ENCODE data around the gene TREML4. TPM values are rescaled to one million over a fixed set of nuclear protein-coding genes. Genes with fewer than 3 reads are reported as not detected.
"Not testable (repeated sequence)": the region's sequence is repeated elsewhere in the genome, so short reads cannot be mapped to it uniquely, and the experiment has no call there.

Gene TREML4, protein sequence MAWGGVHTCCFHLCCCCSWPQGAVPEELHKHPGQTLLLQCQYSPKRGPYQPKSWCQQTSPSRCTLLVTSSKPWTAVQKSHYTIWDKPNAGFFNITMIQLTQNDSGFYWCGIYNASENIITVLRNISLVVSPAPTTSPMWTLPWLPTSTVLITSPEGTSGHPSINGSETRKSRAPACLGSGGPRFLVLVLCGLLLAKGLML
- not detected for polyA plus RNA-seq (ENCODE audit: insufficient read length in 4 of 4)

DNA sequence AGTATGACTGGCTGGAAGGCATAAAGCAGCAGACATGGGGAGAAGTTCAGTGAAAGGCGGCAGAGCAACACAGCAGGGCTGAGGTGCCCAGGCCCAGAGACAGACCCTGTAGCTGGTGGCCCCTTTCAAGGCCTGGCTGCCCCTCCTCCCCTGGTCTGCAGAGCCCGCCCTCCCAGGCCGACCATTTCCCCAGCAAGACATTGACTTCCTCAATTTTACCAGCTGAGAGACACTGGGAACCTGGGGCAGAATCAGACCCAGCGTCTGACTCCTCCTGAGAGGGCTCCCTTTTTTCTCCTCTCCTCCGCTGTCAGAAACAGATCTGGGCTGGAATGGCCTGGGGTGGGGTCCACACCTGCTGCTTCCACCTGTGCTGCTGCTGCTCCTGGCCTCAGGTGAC is at the start of gene TREML4:
TREML4 (plus strand) TSS at position 254 of the 400 bp plus-strand sequence; CDS start at position 333, 79 bp downstream.
- no peak for DNase-seq (ENCODE audit: low read depth in 4 of 4, low spot score in 3 of 4)

DNA sequence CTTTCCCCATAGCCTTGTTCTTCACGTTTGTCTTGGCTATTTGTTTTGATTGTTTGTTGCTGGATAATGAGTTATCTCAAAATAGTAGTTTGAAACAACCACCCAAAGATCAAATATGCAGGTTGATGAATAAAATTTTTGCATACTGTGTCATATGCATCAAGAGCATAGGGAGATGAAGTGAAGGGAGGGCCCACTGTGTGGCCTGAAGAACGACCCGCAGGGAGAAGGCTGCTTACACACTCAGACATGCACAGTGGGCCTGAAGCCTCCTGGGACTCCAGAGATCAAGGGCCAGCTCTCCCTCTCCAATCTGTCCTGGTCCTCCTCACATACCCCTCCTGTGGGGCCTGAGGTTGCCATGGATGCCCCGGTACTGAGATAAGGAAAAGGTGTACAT is 49.0 kb upstream of the TREML4 start:
- DNase-seq (ENCODE audit: low read depth in 4 of 4, low spot score in 3 of 4): no peak

DNA sequence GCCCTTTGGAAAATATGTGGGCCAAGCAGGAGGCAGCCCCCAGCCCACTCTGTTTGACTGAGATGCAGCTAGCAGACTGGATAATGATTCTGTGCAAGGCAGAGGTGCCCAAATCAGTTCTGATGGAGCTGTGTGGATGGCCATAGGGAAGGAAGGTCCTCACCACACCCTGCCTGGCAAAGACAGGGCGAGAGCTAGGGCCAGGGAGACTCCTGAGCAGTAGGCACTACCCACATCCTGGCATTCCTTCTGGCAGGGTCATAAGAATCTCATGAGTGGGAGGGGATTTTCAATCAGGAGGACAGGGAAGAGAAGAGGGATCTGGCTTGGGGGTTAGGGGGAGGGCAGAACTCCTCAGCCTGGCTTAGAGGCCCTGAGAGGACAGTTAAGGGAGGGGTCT is 46.6 kb upstream of the TREML4 start:
- DNase-seq (ENCODE audit: low read depth in 4 of 4, low spot score in 3 of 4): no peak

DNA sequence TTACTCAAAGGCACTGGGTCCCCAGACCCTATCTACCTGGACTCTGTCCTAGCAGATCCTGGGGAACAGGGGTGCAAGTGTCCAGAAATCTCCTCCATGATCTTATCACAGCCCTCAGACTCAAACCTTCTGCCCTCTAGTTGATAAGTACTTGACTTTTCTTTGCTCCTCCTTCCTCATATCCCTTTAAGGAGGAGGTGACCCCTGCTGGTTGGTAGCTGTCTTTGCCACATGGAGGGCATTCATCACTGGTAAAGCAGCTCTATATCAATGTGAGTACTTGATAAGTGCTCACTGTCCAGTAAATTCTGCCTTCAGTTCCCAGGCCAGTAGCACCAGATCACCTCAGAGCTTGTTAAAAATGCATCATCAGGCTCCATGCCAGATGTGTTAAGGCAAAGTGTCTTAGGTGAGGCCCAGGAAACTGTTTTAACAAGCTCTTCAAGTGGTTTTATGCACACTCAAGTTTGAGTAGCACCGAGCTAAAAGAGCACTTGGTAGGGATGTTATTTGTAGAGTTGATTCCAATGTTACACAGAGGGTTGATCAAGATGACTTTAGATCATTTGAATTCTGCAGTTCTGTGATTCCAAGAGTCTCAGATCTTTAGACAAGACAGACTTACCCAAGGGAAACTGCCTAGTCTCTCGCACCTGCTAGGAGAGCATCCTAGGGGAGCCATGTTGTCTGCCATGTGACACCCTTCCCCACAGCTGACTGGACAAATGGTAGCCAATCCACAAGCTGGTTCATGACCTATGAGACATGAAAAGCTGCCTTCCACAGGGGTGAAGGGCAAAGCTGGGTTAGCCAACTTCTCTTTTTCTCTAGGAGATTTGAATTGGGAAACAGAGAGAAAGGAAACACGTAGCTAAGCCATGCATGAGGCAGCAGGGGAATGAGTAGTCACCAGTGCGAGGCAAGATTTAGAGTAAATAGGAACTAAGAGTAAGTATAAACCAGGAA is 45.8 kb upstream of the TREML4 start:
- peak in 1 of 4 donors; percentile 16 for DNase-seq (ENCODE audit: low read depth in 4 of 4, low spot score in 3 of 4)

DNA sequence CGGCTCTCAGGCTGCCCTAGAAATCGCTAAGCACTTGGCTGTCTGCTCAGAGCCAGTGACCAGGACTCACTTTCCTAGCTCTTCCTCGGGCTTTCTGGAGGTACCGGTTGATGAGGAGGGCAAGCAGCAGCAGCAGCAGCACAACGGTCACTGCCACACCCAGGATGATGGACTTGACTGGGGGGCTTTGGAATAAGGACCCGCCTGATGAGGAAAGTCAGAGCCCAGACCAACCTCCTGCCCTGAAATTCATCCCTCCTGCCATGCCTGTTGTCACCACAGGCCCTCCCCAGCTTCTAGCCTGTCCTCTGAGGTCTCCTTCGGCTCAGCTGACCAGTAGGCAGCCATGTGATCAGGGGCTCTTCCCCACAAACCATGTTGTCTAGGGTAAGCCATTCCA is 43.4 kb upstream of the TREML4 start:
- DNase-seq (ENCODE audit: low read depth in 4 of 4, low spot score in 3 of 4): no peak

DNA sequence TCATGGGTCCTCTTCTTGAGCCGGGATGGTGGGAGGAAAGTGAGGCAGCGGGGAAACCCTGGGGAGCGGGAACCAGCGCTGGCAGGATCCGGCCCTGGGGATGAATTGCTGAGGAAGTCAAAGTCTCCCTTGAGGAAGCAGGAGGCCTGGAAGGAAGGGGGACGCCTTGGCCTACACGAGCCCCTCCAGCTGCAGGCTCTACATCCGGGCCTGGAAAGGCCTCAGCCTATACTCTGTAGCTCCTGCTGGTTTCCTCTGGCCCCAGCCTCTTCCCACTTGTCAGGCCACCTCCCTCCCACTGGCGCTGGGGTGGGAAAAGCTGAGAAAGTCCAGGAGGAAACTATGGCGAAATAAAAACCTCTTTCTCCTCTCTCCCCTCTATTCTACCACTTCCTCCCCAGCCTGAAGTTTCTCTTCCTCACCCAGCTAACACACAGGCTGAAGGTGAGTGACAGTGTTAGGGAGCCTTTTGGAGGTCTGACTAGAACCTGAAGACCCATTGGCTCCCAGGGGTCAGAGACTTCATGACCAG is 42.1 kb upstream of the TREML4 start:
- no peak for DNase-seq (ENCODE audit: low read depth in 4 of 4, low spot score in 3 of 4)

DNA sequence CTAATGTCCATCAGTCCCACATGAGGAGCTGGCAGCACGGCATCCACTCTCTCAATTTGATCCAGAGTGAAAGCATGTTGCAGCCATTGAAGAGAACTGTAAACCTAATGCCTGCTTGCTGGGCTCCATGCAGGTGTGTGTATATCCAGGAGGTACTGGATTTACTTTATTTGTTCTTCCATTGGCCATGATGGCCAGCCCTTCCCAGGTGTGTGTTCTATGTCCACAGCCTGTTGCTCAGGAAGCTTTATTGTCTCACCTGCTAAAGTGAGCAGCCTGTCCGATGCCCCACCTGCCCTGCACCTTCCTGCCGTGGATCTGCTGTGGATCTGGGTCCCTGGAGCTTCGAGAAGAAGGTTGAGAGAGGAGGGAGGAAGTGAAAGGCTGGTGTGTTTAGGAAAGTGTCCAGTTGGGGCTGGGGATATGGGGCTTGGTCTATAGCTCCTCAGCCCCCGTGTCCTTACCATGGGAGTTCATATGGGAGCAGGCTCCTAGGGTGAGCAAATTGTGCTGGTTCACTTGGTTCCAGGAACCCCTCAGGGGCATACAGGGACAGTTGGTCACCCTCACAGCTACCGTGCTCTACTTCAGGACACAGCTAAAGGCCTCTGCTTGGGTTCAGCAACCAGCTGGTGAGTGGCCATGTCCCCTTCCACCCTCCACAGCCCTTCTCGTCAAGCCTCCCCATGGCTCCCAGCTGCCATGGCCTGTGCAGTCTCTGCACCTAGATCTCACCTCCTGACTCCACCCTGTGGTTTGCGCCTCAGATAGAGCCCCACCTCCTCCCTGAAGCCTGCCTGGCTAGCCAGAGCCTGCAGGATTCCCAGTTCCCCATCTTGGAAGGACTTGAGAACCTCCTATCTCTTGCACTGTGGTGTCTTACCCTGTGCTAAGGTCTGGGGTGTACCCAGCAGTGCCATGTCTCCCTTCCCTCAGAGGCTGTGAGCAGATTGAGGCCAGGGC is 39.9 kb upstream of the TREML4 start:
- DNase-seq (ENCODE audit: low read depth in 4 of 4, low spot score in 3 of 4): no peak

DNA sequence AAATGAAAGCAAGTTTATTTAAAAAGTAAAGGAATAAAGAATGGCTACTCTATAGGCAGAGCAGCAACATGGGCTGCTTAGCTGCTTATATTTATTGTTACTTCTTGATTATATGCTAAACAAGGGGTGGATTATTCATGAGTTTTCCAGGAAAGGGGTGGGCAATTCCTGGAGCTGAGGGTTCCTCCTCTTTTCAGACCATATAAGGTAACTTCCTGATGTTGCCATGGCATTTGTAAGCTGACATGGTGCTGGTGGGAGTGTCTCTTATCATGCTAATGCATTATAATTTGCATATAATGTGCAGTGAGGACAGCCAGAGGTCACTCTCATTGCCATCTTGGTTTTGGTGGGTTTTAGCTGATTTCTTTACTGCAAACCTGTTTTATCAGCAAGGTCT is 39.1 kb upstream of the TREML4 start:
- DNase-seq (ENCODE audit: low read depth in 4 of 4, low spot score in 3 of 4): not testable (repeated sequence)

DNA sequence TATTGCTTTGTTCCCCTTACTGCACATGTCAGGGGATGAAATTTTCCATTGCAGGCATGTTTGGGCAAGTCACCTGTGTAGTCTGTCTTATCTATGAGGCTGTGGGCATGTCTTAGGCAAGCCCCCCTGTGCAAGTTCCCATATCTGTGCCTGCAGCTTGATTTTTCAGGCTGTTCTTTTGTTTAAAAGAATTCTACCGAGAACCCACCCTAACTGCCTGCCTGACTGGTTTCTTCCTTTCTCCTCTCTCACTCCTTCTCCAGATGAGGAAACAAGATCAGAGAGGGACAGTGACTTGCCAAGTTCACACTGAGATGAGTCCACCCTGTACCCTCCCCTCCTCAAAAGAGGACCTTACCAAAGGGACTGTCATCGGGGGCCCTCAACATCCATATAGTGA is 38.2 kb upstream of the TREML4 start:
- DNase-seq (ENCODE audit: low read depth in 4 of 4, low spot score in 3 of 4): no peak

DNA sequence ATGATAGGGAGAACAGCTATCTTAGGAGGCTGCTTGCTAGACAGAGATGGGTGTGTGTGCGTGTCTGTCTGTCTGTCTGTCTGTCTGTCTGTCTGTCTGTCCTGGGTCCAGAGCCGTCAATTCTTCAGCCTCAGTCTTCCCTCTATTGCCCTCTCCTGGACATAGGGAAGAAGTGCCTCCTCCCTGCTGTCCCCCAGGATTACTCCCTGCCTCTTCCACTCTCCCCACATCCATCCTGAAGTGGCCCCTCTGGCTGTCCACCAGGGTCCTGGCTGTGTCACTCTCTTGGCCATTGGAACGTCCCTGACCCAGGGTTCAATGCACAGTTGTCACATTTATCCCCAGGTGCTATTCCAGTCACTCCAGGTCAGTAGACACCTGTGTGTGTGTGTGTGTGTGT is 37.4 kb upstream of the TREML4 start:
- DNase-seq (ENCODE audit: low read depth in 4 of 4, low spot score in 3 of 4): no peak

DNA sequence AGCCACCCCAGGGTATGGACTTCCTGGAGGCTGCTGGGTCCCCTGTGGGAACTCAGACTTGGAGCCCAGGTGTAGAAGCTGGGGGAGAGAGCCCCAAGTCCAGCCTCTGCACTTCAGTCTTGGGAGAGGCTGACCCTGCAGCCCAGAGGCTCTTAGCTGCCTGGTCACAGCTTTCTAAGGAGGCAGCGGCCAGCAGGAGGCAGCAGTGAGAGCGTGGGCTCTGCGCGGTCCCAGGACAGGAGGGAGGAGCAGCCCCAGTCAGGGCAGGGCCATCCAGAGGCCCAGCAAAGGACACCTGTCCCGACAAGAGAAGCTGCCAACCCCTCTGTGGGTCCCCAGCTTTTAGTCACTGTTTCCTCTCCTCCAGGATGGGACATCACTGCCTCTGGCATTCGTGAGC is 36.6 kb upstream of the TREML4 start:
- DNase-seq (ENCODE audit: low read depth in 4 of 4, low spot score in 3 of 4): no peak

DNA sequence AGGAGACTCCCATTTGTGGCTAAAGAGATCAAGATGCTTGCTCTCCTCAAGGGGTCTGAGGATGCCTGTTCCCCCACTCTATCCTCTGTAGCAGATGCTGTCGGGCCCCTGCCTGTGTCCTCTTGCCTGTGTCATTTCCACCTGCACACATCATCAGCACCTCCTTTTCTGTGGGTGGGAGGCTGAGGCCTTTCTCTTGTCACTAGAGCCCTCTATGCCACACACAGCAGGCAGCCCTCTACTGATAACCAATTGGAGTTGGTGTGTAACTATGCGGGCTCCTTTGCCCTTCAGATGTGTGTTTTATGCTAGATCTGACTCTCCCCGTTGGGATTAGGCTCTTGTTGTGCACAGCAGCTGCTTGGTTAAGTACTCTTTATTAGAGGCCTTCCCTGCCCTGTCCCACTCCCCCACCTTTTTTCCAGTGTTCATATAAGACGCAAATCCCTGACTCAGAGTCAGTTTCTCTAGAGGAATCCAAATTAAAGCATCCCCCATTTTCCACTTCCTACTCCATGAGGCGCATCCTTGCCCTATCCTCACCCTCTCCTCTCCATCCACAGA is 34.9 kb upstream of the TREML4 start:
- DNase-seq (ENCODE audit: low read depth in 4 of 4, low spot score in 3 of 4): no peak

DNA sequence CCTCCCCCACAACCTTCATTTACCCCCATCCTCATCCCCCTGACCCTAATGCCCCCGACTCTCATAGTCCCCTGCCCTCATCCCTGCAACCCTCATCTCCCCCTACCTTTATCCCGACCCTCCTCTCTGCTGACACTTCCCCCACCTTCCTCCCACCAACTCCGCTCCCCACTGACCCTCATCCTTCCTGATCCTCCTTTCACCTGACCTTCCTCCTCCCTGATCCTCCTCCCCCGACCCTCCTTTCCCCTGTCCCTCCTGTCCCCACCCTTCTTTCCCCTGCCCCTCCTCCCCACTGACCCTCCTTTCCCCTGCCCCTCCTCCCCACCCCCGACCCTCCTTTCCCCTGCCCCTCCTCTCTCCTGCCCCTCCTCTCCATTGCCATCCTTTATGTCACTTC is 34.3 kb upstream of the TREML4 start:
- DNase-seq (ENCODE audit: low read depth in 4 of 4, low spot score in 3 of 4): no peak

DNA sequence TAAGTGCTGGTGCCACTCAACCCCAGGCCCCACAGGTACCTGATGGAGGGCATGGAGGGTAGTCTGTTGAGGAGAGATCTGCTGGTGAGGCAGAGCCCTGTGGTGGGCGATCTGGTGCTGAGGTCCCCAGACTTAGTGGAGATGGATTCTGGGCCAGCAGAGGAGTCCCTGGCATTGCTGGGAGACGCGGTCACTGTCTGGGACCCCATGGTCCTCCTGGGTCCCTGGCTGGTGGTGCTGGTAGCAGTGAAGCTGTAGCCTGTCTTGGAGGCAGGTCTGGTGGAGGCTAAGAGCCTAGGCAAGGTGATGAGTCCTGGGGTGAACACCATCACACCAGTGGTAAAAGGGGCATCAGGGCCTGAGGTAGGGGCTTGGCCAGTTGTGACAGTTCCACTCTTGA is 33.8 kb upstream of the TREML4 start:
- DNase-seq (ENCODE audit: low read depth in 4 of 4, low spot score in 3 of 4): no peak

DNA sequence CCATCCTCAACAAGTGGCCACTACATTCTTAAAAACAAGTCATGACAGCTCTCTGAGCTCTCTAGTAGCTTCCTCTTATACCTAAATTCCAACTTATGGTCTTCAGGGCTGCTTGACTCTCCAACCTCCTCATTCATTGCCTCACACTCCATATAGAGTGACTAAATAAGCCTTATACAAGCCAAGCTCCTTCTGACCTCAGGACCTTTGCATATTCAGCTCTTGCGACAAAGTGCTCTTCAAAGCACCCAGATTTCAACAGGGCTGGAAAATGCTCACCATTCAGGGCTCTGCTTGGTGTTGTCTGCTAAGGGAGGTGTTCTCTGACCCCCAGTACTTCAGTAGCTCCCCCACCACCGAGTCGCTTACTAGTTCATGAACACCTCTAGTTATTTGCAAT is 30.9 kb upstream of the TREML4 start:
- DNase-seq (ENCODE audit: low read depth in 4 of 4, low spot score in 3 of 4): no peak

DNA sequence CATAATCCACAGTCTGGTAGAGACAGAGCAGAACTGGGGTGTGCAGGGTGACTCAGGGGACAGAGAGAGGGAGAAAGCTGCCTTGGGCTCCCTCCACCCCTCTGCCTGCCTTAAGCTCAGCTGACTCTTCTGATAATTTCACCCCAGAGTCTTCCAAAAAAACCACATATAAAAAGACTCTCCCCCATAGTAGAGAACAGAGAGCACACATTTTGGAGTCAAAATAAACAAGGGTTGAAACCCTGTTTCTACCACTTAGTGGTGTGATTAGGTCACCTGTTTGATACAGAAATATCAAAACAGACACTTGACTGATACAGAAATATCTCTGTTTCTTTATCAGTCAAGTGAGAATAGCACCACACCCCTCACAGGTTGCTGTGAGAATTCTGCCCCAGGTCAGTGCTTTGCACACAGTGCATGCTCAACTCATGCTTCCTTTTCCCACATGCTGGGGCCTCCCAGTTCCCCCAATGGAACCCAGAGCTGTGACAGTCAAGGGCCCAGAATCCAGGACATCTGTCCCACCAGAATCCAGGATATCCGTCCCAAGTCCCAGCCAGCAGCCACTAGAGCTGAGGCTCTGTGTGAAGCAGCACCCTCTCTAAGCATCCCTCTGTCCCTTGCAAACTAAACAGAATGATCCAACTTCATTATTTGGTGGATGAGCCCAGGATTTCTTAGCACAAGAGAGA is 28.4 kb upstream of the TREML4 start:
- DNase-seq (ENCODE audit: low read depth in 4 of 4, low spot score in 3 of 4): no peak

DNA sequence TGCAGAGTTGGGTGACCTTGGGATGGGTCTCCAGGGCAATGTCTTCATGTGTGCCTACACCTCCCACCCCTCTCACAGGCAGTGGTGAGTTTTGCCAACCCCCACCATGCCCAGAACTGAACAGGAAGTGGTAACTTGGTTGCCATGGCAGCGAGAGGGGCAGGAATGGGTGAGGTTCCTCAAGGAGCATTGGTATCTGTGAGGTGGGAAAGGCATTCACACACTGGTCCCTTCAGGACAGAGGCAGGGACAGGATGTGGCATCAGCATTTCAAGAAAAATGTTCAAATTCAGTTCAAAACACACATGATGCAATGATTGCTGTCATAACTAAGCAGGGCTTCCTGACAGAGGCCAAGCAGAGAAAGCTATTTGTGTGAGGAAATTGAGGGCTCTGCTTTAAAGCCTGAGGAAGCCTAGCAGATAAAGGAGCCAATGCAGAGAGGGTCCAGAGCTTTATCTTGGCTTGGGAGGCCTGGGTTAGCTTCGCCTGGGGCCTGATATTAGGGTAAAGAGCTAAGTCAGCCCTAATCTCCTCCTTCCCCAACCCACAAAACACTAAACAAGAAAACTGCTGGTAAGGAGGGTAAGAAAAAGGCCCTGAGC is 27.8 kb upstream of the TREML4 start:
- DNase-seq (ENCODE audit: low read depth in 4 of 4, low spot score in 3 of 4): no peak

DNA sequence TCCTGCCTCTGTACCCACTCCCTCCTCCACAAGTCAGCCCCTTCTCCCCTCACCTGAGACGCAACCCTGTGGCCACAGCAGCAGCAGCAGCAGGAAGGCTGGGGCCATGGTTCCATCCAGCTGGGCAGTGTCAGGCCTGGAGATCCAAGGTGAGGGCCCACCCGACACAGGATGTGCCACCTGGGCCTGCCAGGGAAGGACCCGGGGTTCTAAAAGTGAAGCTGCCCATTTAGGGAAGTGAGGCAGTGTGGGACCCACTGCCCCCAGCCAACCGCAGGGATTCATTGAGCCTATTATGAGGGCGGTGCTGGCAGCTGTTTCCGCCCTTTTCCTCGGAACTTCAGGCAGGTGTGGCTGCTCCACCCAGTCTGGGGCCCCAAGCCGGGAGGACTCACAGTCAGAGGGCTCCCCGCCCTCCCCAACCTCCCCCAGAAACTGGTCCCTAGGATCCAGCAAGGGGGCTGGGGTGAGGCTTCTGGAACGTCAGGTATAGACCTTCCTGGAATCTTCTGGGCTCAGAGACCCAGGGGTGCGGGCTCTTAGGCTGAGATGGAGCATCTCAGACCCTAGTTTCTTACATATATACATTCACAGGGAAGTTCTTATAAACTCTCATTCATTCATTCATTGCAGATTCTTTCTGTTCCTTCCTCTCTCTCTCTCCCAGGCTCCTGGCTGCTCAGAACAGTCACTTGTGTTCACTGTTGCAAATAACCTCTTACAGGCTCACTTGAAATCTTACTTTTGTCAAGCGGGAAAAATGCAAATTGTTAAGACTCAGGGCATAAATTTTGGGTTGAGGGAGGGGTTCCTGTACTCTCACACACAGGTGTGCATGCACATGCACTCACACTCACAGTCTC is 27.0 kb upstream of the TREML4 start, which contains the start of gene TREML2:
TREML2 (minus strand) TSS at position 249 of the 863 bp plus-strand sequence; CDS start at position 108, 141 bp downstream.
- DNase-seq (ENCODE audit: low read depth in 4 of 4, low spot score in 3 of 4): no peak
